Measurements from ENCODE around the gene SLCO3A1. TPM values are rescaled to one million over a fixed set of nuclear protein-coding genes. Genes with fewer than 3 reads are reported as not detected.

SLCO3A1 gene
- polyA plus RNA-seq (ENCODE audit: insufficient read length in 4 of 4) = 10 to 100 TPM in 3 of 4 donors, 1 to 10 TPM in 1; 9.2 to 15.9 (median 12.1) TPM

DNA sequence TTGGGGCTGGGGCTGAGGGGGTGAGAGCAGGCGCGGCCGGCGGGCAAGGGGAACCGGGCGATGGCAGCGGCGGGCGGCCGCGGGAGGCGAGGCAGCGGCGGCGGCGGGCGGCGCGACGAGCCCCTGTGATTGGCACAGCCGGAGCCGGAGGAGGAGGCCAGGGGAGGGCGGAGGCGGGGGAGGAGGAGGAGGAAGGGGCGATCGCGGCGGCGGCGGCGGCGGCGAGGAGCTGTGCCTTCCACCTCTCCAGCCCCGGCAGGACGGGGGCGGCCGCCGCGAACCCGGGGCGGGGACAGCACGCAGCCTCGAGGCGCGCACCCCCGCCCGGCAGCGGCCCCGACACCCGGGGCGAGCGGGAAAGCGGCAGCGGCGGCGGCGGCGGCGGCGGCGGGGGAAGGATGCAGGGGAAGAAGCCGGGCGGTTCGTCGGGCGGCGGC, at the start of gene SLCO3A1:
TSS of gene SLCO3A1 (plus strand) at position 198 of the 437 bp plus-strand sequence.
- DNase-seq (ENCODE audit: low read depth in 4 of 4, low spot score in 3 of 4) = no peak

DNA sequence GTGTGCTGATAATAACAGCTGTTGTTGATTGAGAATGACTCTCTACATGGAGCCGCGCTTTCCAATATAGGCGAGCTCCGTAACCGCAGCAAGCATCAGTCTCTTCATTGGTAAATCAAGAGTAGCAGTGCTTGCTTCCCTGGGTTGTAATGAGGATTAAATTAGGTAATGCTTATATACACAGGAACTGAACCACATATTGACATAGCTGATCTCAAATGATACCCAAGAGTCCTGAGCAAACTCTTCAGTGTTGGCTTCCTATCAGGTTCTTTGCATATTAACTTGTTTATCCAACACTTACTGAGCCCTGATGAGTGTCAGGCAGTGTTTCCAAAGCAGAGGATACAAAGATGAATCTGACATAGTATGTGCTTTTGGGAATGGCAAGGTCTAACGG, 46.4 kb upstream of the SLCO3A1 start:
- no peak for DNase-seq (ENCODE audit: low read depth in 4 of 4, low spot score in 3 of 4)

DNA sequence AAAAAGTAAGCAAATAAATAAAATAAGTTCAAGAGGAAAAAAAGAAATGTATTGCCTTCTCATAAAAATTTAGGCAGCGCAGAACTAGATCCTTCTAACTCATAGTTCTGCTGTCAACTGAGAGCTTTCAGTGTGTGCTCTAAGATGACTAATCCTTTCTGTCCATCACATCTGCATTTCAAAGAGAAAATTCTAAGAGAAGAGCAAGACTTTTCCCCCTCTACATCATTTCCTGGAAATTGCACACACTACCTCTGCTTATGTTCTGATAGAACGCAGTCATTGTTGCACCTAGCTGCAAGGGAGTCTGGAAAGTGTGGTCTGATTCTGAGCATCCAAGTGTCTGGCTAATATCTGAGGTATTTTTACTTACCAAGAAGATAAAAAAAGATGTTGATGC, 39.6 kb upstream of the SLCO3A1 start:
- no peak for DNase-seq (ENCODE audit: low read depth in 4 of 4, low spot score in 3 of 4)

DNA sequence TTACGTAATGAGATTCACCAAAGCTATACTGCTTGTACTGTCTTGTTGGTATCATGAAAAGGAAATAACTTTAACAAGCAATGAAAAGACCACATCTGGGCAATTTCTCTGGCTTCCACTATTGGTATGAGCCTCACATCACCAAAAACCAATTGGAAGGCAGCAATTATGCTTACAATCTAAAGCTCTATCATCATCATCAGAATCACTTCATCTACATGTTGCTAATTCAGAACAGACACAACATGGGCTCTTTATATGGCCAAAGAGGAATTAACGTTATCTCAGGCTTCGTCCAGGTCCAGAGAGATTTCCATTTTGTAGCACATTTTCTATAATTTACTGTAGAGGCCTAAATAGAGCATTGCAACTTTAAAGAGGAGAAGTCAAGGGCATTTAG, 36.6 kb upstream of the SLCO3A1 start:
- no peak for DNase-seq (ENCODE audit: low read depth in 4 of 4, low spot score in 3 of 4)

DNA sequence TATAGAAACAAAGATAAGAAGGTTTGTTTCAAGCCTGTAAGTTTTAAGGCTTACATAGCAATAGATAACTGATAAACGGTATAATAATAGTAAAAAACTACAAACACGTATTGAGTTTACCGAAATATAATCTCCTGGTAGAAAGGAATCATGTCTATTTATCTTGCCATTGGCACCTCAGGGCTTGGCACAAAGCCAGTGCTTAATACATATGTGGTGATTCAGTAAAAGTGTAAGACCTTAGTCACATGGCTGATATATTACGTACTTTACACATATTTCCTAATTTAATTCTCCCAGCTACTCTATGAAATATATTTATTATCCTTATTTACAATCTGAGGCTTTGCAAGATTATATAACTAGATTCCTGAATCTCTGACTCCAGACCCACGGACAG, 32.0 kb upstream of the SLCO3A1 start:
- no peak for DNase-seq (ENCODE audit: low read depth in 4 of 4, low spot score in 3 of 4)

DNA sequence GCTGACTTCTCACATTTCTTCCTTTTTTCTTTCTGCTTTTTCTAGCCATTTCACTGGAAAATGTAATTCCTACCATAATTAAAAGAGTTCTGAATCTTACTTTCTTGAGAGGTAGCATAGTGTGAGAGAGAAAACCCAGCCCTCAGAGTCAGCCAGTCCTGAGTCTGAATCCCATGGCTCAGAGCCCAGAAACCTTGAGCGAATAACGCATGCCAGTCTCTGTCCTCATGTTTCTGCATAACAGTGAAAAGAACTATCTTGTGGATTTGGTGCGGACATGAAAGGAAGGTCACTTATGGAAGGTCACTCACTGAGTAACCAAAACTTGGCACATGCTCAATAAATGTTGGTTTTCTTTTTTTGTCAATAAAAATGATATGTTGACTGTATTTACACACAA, 29.3 kb upstream of the SLCO3A1 start:
- DNase-seq (ENCODE audit: low read depth in 4 of 4, low spot score in 3 of 4) = no peak

DNA sequence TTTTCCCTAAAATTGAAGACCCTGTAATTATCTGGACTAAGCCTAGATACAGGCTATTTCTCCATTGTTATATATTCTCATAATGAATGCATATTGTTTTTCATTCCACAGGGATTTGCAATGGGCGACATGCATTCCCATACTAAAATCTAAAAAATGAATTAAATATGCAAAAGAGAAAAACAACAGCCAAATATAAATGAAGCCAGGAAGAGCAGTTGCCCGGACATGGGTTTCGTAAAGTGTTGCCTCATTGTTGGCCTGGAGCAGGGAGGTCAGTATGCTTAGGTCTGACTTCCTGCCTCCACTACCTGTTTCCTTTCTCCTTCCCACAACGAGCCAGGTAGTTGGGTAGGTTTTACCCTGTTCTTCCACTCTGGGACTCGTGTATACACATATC, 27.1 kb upstream of the SLCO3A1 start:
- no peak for DNase-seq (ENCODE audit: low read depth in 4 of 4, low spot score in 3 of 4)

DNA sequence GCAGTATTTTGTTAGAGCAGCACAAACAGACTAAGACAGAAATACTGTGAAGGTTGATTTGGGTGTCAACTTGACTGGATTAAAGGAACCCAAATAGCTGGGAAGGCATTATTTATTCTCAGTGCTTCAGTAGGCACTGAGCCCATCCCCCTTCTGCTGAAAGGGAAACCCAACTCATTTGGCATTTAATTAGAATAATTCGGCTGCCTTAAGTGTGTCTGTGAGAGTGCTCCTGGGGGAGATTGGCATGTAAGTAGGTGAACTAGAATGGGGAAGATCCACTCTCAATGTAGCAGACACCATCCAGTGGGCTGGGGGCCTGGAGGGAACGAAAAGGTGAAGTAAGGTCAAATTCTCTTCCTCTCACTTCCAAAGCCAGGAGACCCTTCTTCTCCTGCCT, 20.5 kb upstream of the SLCO3A1 start:
- DNase-seq (ENCODE audit: low read depth in 4 of 4, low spot score in 3 of 4) = no peak

DNA sequence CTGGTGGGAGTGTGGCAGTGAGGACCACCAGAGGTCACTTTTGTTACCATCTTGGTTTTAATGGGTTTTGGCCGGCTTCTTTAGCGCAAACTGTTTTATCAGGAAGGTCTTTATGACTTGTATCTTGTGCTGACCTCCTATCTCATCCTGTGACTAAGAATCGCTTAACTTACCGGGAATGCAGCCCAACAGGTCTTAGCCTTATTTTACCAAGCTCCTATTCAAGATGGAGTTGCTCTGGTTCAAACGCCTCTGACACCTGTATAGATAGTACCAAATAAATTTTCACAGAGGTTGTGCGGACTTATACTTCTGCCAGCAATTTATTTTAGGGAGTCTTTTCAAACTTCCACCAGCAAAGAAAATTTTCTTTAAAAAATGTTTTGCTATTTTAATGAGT, 13.6 kb upstream of the SLCO3A1 start:
- no peak for DNase-seq (ENCODE audit: low read depth in 4 of 4, low spot score in 3 of 4)

DNA sequence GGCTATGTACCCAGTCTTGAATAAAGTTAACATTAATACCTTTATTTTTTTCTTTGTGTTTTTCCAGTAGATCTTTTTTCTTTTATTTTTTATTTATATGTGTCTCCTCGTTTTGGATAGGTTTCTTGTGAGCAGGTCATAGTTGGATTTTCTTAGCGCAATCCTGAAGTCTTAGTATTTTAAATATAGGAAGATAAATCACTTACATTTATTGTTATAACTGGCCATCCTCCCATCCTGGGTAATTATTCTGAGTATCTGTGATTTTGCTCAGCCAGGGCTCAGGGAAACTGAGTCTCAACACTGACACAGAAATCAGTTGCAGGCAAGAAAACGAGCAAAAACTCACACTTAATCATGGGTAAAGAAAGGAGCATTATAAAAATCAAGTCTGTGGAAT, 11.6 kb upstream of the SLCO3A1 start:
- DNase-seq (ENCODE audit: low read depth in 4 of 4, low spot score in 3 of 4) = no peak

DNA sequence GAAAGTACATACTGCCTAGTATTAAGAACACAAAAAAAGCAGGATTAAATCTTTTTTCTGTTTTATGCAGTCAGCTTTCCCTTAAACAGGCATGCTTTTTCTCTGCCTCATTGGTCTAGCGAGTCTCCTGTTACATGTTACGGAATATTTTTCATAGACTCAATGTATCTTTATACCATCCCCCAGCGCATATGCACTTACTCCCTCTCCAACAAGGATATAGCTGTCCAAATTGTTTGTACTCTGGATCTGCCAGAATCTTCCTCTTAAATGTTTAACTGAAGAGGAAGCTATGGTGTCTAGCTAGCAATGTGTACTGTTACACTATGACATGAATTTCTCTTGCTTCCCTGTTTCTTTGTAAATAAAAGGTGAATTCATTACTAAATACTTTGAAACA, 9.2 kb upstream of the SLCO3A1 start:
- no peak for DNase-seq (ENCODE audit: low read depth in 4 of 4, low spot score in 3 of 4)

DNA sequence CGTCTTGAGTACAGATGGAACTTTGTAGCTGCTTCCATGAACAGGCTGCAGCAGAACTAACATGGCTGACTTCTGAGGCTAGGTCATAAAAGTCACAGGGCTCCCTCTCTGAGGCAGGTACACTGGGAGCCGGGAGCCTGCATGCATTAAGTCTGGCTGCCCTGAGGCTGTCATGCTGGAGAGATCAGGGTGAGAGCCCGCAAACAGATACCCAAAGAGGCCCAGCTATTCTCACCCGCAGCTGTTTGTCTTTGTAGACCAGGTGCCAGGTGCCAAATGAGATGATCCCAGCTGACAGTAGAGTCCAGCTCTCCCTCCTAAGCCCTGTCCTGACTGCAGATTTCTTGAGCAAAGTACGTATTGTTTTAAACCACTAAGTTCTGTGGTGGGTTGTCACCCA, 8.6 kb upstream of the SLCO3A1 start:
- DNase-seq (ENCODE audit: low read depth in 4 of 4, low spot score in 3 of 4) = no peak

DNA sequence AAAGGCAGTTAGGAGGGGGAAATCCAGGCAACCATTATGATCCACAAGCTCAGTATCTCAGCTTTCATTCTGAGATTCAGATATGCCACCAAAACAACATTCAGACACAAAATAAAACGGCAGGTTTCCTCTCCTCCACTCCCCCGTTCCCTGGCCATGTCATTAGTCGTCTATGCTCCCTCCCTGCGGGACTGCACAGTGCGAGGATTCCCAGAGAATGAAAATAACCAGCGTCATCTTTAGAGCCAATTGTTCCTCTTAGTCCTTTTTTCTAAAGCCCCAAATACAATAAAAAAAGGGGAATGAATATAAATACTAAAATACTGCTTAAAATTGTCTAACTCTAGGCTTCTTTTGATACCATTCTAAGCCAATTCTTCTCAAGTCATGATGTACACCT, 7.8 kb upstream of the SLCO3A1 start:
- no peak for DNase-seq (ENCODE audit: low read depth in 4 of 4, low spot score in 3 of 4)

DNA sequence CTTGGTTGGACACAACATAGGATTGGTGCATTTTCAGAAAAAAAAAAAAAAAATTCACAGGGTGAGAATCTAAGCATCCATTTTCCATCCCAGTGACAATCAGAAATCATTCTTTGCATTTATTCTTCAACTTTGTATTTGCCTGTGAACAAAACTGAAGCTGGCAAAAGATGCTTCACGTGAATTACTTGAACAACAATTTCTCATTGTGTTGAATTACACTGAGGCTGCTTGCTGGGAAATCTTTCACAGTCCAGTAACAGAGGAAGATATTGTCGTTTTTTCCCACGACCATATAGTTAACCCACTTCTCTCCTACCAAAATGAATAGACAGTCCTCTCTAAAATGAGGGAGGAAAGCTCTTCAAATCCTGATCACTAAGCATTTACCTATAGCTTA, 4.3 kb upstream of the SLCO3A1 start:
- no peak for DNase-seq (ENCODE audit: low read depth in 4 of 4, low spot score in 3 of 4)

DNA sequence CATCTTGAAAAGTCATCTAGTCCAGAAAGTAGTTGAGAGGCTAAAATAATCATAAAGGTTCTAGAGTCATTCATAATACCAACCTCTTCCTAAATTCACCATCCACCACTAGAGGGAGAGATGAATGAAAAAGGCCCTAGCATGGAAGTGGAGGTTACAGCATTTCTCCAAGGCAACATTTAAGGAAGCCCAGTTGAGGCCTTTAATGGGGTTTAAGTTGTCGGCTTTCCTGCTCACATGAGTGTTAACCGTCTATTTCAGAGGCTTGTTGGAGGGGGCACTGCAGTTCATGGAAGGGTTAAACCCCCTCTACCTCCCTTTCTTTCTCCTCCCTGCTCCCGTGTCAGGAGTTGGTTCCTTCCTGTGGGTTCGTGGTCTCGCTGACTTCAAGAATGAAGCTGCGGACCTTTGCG, 3.8 kb upstream of the SLCO3A1 start:
- no peak for DNase-seq (ENCODE audit: low read depth in 4 of 4, low spot score in 3 of 4)

DNA sequence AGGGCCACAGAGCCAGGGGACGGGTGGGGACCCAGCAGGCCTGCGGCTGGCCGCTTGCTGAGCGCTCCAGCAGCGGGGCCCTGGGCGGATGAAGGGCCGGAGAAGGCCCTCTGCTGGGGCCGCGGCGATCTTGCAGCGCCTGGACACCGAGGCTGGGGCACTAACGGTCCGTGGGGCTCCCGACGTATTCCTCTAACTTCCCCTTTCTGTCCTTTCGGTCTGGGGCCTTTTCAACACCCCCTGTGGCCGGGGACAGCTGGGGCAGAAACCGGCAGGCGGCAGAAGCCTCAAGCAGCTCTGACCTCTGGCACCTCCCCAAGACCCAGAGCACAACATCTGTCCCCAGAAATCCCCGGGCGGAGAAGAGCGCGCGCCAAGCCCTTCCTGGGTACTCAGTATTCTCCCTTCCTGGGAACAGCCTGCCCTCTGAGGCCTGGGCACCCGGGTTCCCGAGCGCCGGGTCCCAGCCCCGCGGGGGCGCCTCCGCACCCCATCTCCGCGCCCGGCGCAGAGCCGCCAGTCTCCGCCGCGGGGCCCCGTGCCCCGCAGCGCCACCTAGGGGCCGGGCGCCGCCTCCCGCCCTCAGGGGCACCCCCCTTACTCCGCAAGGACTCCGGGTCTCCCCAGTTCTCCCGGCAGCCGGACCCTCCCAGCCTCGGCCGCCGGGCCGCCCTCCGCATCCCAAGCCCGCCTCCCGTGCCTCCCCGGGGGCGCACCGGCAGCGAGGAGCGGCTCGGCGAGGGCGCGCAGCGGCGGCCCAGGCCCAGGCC, 582 bp upstream of the SLCO3A1 start:
- no peak for DNase-seq (ENCODE audit: low read depth in 4 of 4, low spot score in 3 of 4)

DNA sequence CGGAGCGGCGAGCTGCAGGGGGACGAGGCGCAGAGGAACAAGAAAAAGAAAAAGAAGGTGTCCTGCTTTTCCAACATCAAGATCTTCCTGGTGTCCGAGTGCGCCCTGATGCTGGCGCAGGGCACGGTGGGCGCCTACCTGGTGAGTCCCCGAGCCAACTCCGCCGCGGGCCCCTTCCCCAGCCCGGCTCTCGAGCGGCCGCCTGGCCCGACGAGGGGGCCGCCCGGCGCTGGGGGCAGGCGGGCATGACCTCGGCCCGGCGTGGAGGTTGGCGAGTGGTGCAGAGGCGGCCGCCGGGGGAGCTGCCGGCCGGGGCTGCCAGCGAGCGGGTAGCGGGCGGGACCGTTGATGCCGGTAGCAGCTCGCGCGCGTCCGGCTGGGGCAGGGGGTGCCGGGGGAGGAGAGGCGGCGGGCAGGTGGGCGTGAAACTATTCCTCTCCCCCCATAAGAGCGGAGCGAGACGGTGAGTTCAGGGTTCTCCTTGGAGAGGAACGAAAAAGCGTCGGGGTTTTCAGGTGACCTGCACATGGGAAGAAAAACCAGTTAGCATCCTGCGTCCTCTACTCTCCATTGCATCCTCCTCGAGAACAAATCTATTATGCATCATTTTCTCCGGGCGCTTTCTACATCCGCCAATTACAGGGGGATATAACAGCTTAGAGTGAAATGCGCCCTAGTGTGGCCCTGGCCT, 585 bp downstream of the SLCO3A1 start:
- DNase-seq (ENCODE audit: low read depth in 4 of 4, low spot score in 3 of 4) = no peak

DNA sequence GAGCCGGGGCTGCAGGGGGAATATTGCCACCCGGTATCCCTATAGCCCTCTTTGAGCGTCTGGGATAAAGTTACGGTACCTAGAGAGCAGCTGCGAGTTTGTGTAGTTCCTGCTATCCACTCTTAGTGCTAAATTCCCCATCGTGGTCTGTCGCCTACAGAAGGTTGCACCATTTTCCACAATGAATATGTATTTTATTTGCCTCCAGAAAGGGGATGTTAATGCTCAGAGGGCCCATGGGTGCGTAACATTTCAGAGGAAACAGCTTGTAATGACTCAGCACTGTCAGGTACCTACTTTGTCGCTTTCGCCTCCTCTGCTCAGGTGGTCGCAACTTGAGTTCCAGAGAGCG, 1.1 kb downstream of the SLCO3A1 start:
- DNase-seq (ENCODE audit: low read depth in 4 of 4, low spot score in 3 of 4) = no peak

DNA sequence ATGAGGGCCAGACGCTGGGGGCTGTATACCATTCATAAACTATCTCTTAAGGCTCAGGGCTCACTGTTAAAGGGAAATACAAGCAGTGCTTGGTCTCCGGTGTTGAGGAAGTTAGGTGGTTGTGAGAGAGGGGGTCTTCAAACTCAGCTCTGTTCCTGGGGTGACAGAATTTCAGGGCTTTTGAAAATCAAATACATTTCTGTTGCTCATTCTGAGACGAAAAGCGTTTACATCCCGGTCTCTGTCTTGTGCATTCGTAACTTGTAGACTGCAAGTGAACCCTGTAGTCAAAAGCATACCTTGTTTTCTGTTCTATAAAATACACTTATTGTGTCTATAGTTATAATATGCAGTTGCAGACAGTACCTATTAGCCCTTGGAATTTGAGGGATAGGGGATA, 1.7 kb downstream of the SLCO3A1 start:
- DNase-seq (ENCODE audit: low read depth in 4 of 4, low spot score in 3 of 4) = no peak

DNA sequence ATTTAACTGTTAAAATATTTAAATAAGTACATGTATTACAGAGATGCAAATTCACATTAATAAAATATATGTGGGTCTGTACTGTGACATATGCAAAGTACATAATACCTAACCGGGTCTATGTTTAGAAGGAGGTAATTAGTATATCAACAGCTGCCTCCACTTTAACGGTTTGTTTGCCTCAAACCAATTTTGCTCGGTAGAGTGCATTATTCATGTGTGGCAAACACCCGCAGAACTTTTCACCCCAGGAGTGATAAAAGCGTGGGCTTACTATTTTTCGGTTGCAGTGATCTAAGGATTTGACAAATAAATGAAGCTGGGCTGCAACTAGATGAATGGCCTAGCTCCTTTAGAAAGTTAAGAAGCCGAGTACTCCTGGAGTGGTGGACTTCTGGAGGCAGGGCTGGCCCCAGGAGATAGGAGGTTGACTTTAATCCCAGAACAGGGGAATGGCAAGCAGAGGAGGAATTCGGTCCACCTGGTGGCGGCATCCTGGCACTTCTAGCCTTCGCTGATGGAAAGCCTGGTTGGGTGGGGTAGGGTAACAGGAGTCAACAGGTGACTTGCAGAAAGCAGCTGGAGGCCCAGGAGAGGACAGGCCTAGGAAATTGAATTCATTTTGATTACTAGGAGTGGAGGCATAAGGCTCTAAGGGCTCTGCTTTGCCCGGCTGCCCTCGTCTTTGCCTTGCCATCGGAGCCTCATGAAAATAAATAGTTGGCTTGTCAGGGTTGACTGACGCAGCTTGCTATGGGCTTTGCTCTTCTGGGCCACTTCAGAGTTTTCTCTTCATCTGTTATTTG, 2.4 kb downstream of the SLCO3A1 start:
- no peak for DNase-seq (ENCODE audit: low read depth in 4 of 4, low spot score in 3 of 4)

DNA sequence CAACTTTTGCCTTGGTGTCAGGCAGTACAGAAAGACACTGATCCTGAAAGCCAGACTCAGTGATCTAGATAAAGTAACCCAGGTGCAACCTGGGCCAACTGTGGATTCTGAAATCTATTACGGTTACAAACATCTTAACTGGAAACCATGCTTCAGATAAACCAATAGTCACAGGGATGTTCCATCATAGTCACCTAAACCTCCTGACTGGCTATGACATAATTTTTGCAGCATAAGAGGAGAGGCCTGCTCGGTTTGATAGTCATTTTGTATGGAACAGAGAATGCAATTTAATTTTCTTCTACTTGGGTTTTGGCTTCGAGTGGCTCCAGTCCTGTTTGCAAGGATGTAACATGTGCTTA, 3.7 kb downstream of the SLCO3A1 start:
- DNase-seq (ENCODE audit: low read depth in 4 of 4, low spot score in 3 of 4) = no peak

DNA sequence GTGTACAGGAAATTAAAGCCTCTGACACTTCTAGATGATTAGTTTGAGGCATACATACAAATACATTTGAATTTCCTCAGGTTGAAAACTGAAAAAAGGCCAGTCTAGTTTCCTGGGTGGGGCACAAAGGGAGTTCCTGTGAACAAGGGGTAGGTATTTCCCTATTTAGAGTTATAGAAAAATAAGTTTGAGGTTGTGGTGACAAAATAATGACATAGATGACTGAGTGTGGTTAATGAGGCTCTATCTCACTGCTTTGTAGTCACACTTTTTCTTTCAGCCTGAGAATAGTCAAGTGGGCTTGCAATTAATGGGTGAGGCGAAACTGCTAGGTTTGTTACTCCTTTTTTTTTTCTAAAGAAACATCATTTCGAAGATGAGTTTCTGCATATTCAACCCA, 4.3 kb downstream of the SLCO3A1 start:
- no peak for DNase-seq (ENCODE audit: low read depth in 4 of 4, low spot score in 3 of 4)

Data from right renal pelvis (tissue), 4 donors.